Amniotic stem cell (primary cell): ENCODE results near the gene IFI27L2.
"Not testable (repeated sequence)": the region's sequence is repeated elsewhere in the genome, so short reads cannot be mapped to it uniquely, and the experiment has no call there.

Experiments
- DNase-seq: peaks from one replicate; lab custom pipeline; 2025; lab: John Stamatoyannopoulos, UW

The IFI27L2 gene

GRCh38 chr14:94129111-94129757, at the start of gene IFI27L2:
TSS of gene IFI27L2 (minus strand) at chr14:94129604. CDS start at chr14:94129564, 40 bp downstream.
- DNase-seq: peak; percentile 65

GRCh38 chr14:94177806-94178205, 48.4 kb upstream of the IFI27L2 start:
- no peak for DNase-seq

GRCh38 chr14:94176808-94177207, 47.4 kb upstream of the IFI27L2 start:
- no peak for DNase-seq

GRCh38 chr14:94175747-94176146, 46.3 kb upstream of the IFI27L2 start:
- DNase-seq: no peak

- no peak for DNase-seq
These were observed 45.8 kb upstream of the IFI27L2 start for GRCh38 chr14:94175011-94175745.

- no peak for DNase-seq
These were observed 45.2 kb upstream of the IFI27L2 start for GRCh38 chr14:94174604-94175010.

GRCh38 chr14:94173885-94174603, 44.6 kb upstream of the IFI27L2 start, which contains the start of gene PPP4R4:
TSS of gene PPP4R4 (plus strand) at chr14:94174322. CDS start at chr14:94174466, 144 bp downstream.
- DNase-seq: peak; percentile 65

GRCh38 chr14:94173471-94173884, 44.1 kb upstream of the IFI27L2 start:
- no peak for DNase-seq

GRCh38 chr14:94172545-94172944, 43.1 kb upstream of the IFI27L2 start:
- no peak for DNase-seq

- peak; percentile 21 for DNase-seq
These were observed 41.8 kb upstream of the IFI27L2 start for GRCh38 chr14:94171208-94171607.

- DNase-seq: no peak
These were observed 40.7 kb upstream of the IFI27L2 start for GRCh38 chr14:94170136-94170535.

- no peak for DNase-seq
These were observed 36.3 kb upstream of the IFI27L2 start for GRCh38 chr14:94165744-94166143.

- DNase-seq: no peak
These were observed 35.5 kb upstream of the IFI27L2 start for GRCh38 chr14:94164685-94165431.

GRCh38 chr14:94163796-94164195, 34.4 kb upstream of the IFI27L2 start:
- DNase-seq: no peak

- no peak for DNase-seq
These were observed 33.1 kb upstream of the IFI27L2 start for GRCh38 chr14:94162466-94162865.

GRCh38 chr14:94161981-94162380, 32.6 kb upstream of the IFI27L2 start:
- DNase-seq: no peak

GRCh38 chr14:94161058-94161457, 31.7 kb upstream of the IFI27L2 start:
- no peak for DNase-seq

GRCh38 chr14:94158239-94158883, 29.0 kb upstream of the IFI27L2 start:
- no peak for DNase-seq

GRCh38 chr14:94157197-94157596, 27.8 kb upstream of the IFI27L2 start:
- DNase-seq: no peak

- DNase-seq: not testable (repeated sequence)
These were observed 26.7 kb upstream of the IFI27L2 start for GRCh38 chr14:94156143-94156542.

GRCh38 chr14:94153750-94154342, 24.4 kb upstream of the IFI27L2 start:
- no peak for DNase-seq
